IPS-18c (cell line): ENCODE results near the gene UNC45A.

Experiments used
- H3K4me3 ChIP-seq: 2 replicates; pipeline ENCODE4 v1.7.0; 2013; ENCODE audit warnings: low read depth, mild to moderate bottlenecking, low read length, moderate library complexity; ENCODE audit not compliant: insufficient read depth
- H3K9me3 ChIP-seq: one replicate; pipeline ENCODE4 v1.6.1; 2013; ENCODE audit warnings: mild to moderate bottlenecking, low read length, moderate library complexity; ENCODE audit not compliant: control insufficient read depth, insufficient read depth

Gene UNC45A

GRCh38 chr15:91001209-91001608 is 66.1 kb downstream of the UNC45A start:
- Histone ChIP-seq H3K9me3 (no peaks in the 10 kb centered on the region), H3K4me3 (no peak overlapping the region)
